HCT116 (cell line): ENCODE data around the gene NAA15. TPM values are rescaled to one million over a fixed set of nuclear protein-coding genes. Genes with fewer than 3 reads are reported as not detected.

Experiments used
- ATAC-seq: fragments of 200-7000 bp; cut with Tn5 transposase; 2 replicates; pipeline ENCODE4 v1.9.1; 2020; ENCODE audit warnings: mild to moderate bottlenecking, moderate library complexity
- BruUV-seq: library from RNA; stranded (reverse); fragments of 400-500 nt; replicated peaks from 2 replicates; lab custom pipeline; 2021; lab: Mats Ljungman, UMichigan
- CTCF ChIA-PET: fragments of 300-600 bp; sonication (Branson Sonifier 250); formaldehyde crosslinking; loops from one replicate; lab custom pipeline; 2021; ENCODE audit warnings: antibody characterized with exemption; lab: Charles Lee
- POLR2A ChIA-PET: fragments of 300-600, 350-600 bp; sonication (Branson Sonifier 250); formaldehyde crosslinking; loops from one replicate; lab custom pipeline; 2021; ENCODE audit warnings: antibody characterized with exemption; lab: Charles Lee
- RAD21 ChIA-PET, 2 experiments: fragments of 300-600 bp; sonication (Branson Sonifier 250); formaldehyde crosslinking; loops; one replicate each; lab custom pipeline; 2023; ENCODE audit warnings: low total read pairs in 2 of 2; ENCODE audit not compliant: uncharacterized antibody in 2 of 2, unreplicated experiment in 2 of 2, low non-redundant PET in 1 of 2; lab: Charles Lee
- DNase-seq: peaks from one replicate; pipeline ENCODE4 v3.0.0-alpha.2; 2010; ENCODE audit warnings: low read depth, low spot score
- H2AFZ ChIP-seq: fragments of 200-600 bp; shearing (Covaris generic), sonication (generic); 2 replicates; pipeline ENCODE4 v1.6.1; 2017; ENCODE audit warnings: low read depth, mixed run types, mixed read lengths, antibody characterized with exemption, low read length; ENCODE audit not compliant: poor library complexity, severe bottlenecking
- H3K27ac ChIP-seq: 2 replicates; pipeline ENCODE4 v1.5.1; 2012; ENCODE audit warnings: low read depth, low read length
- H3K27me3 ChIP-seq: fragments of 200-600 bp; sonication (generic); 2 replicates; pipeline ENCODE4 v1.6.1; 2016; ENCODE audit warnings: mixed run types, low read length, mixed read lengths; ENCODE audit not compliant: insufficient read depth
- H3K36me3 ChIP-seq, 2 experiments: fragments of 200-500 bp in 1 of 2; fragments of 200-600 bp in 1 of 2; sonication (Bioruptor generic) in 1 of 2; sonication (generic) in 1 of 2; 2 replicates each; pipeline versions ENCODE4 v1.5.1 to v1.6.1; 2014 to 2016; ENCODE audit warnings: low read length in 2 of 2, inconsistent platforms in 1 of 2, mixed read lengths in 1 of 2, mixed run types in 1 of 2; ENCODE audit not compliant: insufficient read depth in 2 of 2, control insufficient read depth in 1 of 2
- H3K4me1 ChIP-seq, 2 experiments: fragments of 200-600 bp in 1 of 2; sonication (generic) in 1 of 2; 2 replicates each; pipeline versions ENCODE4 v1.5.1 to v1.6.1; 2012 to 2017; ENCODE audit warnings: low read length in 2 of 2, inconsistent platforms in 1 of 2, mild to moderate bottlenecking in 1 of 2, mixed read lengths in 1 of 2, mixed run types in 1 of 2, moderate library complexity in 1 of 2; ENCODE audit not compliant: insufficient read depth in 2 of 2, control insufficient read depth in 1 of 2
- H3K4me2 ChIP-seq: fragments of 200-600 bp; sonication (generic); 2 replicates; pipeline ENCODE4 v1.6.1; 2017; ENCODE audit warnings: mixed run types, low read length, mixed read lengths
- H3K4me3 ChIP-seq, 2 experiments: fragments of 200-600 bp in 1 of 2; sonication (generic) in 1 of 2; replicated peaks in 1 of 2; 2 replicates each; pipeline ENCODE4 v1.5.1; 2011 to 2016; ENCODE audit warnings: low read length in 2 of 2, control low read depth in 1 of 2, low read depth in 1 of 2, mild to moderate bottlenecking in 1 of 2, mixed read lengths in 1 of 2, mixed run types in 1 of 2
- H3K79me2 ChIP-seq: fragments of 200-600 bp; sonication (generic); 2 replicates; pipeline ENCODE4 v1.6.1; 2017; ENCODE audit warnings: mild to moderate bottlenecking, mixed run types, low read length, moderate library complexity, mixed read lengths; ENCODE audit not compliant: insufficient read depth
- H3K9ac ChIP-seq: fragments of 200-600 bp; sonication (generic); 2 replicates; pipeline ENCODE4 v1.6.1; 2016; ENCODE audit warnings: low read length, mixed read lengths
- H3K9me2 ChIP-seq: fragments of 200-600 bp; sonication (generic), shearing (Covaris generic); 2 replicates; pipeline ENCODE4 v1.6.1; 2017; ENCODE audit warnings: mixed run types, mild to moderate bottlenecking, moderate library complexity; ENCODE audit not compliant: insufficient read depth
- H3K9me3 ChIP-seq, 2 experiments: fragments of 200-500 bp in 1 of 2; fragments of 200-600 bp in 1 of 2; sonication (Bioruptor generic) in 1 of 2; sonication (generic) in 1 of 2; 2 replicates each; pipeline ENCODE4 v1.6.1; 2014 to 2017; ENCODE audit warnings: low read length in 2 of 2, mixed read lengths in 2 of 2, inconsistent platforms in 1 of 2, low read depth in 1 of 2, mild to moderate bottlenecking in 1 of 2, mixed run types in 1 of 2, moderate library complexity in 1 of 2; ENCODE audit not compliant: control insufficient read depth in 1 of 2, insufficient read depth in 1 of 2
- H4K20me1 ChIP-seq: fragments of 200-600 bp; sonication (generic), shearing (Covaris generic); 2 replicates; pipeline ENCODE4 v1.6.1; 2017; ENCODE audit warnings: mixed run types, mild to moderate bottlenecking, moderate library complexity; ENCODE audit not compliant: insufficient read depth
- ATF3 ChIP-seq: IDR thresholded peaks from 2 replicates; pipeline ENCODE4 v1.6.1; 2012
- CBX3 ChIP-seq: IDR thresholded peaks from 2 replicates; pipeline ENCODE4 v1.6.1; 2012; ENCODE audit warnings: low read depth
- CEBPB ChIP-seq: IDR thresholded peaks from 2 replicates; pipeline ENCODE4 v1.6.1; 2012; ENCODE audit warnings: low read depth
- CTCF ChIP-seq, 3 experiments: fragments of 200-600 bp in 1 of 3; sonication (generic) in 1 of 3; IDR thresholded peaks in 2 of 3; conservative IDR thresholded peaks in 1 of 3; 2 replicates each; pipeline ENCODE4 v1.5.1; 2012 to 2017; ENCODE audit warnings: low read depth in 2 of 3, low read length in 2 of 3, antibody characterized with exemption in 1 of 3, borderline replicate concordance in 1 of 3, control low read depth in 1 of 3, mild to moderate bottlenecking in 1 of 3, mixed read lengths in 1 of 3, mixed run types in 1 of 3, moderate library complexity in 1 of 3; ENCODE audit not compliant: insufficient read depth in 1 of 3
- ELF1 ChIP-seq: IDR thresholded peaks from 2 replicates; pipeline ENCODE4 v1.6.1; 2012; ENCODE audit warnings: low read depth, borderline replicate concordance
- EZH2 ChIP-seq: fragments of 200-600 bp; sonication (generic); IDR thresholded peaks from 2 replicates; pipeline ENCODE4 v1.6.1; 2017; ENCODE audit warnings: antibody characterized with exemption, mixed run types
- EZH2phosphoT487 ChIP-seq: fragments of 200-600 bp; IDR thresholded peaks from 2 replicates; pipeline ENCODE4 v1.6.1; 2018; ENCODE audit warnings: antibody characterized with exemption, borderline replicate concordance
- FOSL1 ChIP-seq: IDR thresholded peaks from 2 replicates; pipeline ENCODE4 v1.6.1; 2012; ENCODE audit warnings: low read depth
- JUND ChIP-seq: IDR thresholded peaks from 2 replicates; pipeline ENCODE4 v1.6.1; 2012
- MAX ChIP-seq: IDR thresholded peaks from 2 replicates; pipeline ENCODE4 v1.6.1; 2012
- POLR2A ChIP-seq: IDR thresholded peaks from 2 replicates; pipeline ENCODE4 v1.7.0; 2011; ENCODE audit warnings: borderline replicate concordance; ENCODE audit not compliant: insufficient read depth, insufficient read length; ENCODE audit errors: extremely low read depth
- POLR2AphosphoS5 ChIP-seq: IDR thresholded peaks from 2 replicates; pipeline ENCODE4 v1.6.1; 2011; ENCODE audit warnings: mild to moderate bottlenecking, low read depth, low read length, moderate library complexity
- RAD21 ChIP-seq: IDR thresholded peaks from 2 replicates; pipeline ENCODE4 v1.6.1; 2012; ENCODE audit warnings: low read depth, mild to moderate bottlenecking
- SP1 ChIP-seq: IDR thresholded peaks from 2 replicates; pipeline ENCODE4 v1.6.1; 2012; ENCODE audit warnings: low read depth
- SRF ChIP-seq: IDR thresholded peaks from 2 replicates; pipeline ENCODE4 v1.6.1; 2012; ENCODE audit warnings: low read depth
- TCF7L2 ChIP-seq: IDR thresholded peaks from 2 replicates; pipeline ENCODE4 v1.7.0; 2011; ENCODE audit warnings: borderline replicate concordance, inconsistent platforms; ENCODE audit not compliant: insufficient read depth, insufficient read length; ENCODE audit errors: extremely low read depth
- YY1 ChIP-seq: IDR thresholded peaks from 2 replicates; pipeline ENCODE4 v1.6.1; 2011; ENCODE audit warnings: low read length, low read depth, moderate library complexity, mild to moderate bottlenecking; ENCODE audit not compliant: insufficient replicate concordance; ENCODE audit errors: extremely low read depth
- ZNF274 ChIP-seq: fragments of 200-500 bp; sonication (Bioruptor generic); IDR thresholded peaks from 2 replicates; pipeline ENCODE4 v1.6.1; 2014; ENCODE audit warnings: mild to moderate bottlenecking, low read depth, low read length, inconsistent platforms
- intact Hi-C: fragments of 100-400 bp; cut with micrococcal nuclease; formaldehyde crosslinking; loops from 2 replicates; pipeline ENCODE4 v1.10.0; 2022
- total RNA-seq: library from RNA; stranded (reverse); gene quantifications from one replicate; pipeline ENCODE4 v1.2.1, GENCODE V29; 2021; ENCODE audit not compliant: unreplicated experiment
- TF ChIP-seq, protein P1 (sequence below): IDR thresholded peaks from 2 replicates; pipeline ENCODE4 v1.6.1; 2012; ENCODE audit warnings: low read depth
- TF ChIP-seq, protein P2 (sequence below): IDR thresholded peaks from 2 replicates; pipeline ENCODE4 v1.6.1; 2011; ENCODE audit warnings: mild to moderate bottlenecking, low read length, moderate library complexity; ENCODE audit not compliant: insufficient replicate concordance; ENCODE audit errors: extremely low read depth

NAA15 gene
- total RNA-seq, 1 experiment from 2014 or later = 79.7 TPM

DNA sequence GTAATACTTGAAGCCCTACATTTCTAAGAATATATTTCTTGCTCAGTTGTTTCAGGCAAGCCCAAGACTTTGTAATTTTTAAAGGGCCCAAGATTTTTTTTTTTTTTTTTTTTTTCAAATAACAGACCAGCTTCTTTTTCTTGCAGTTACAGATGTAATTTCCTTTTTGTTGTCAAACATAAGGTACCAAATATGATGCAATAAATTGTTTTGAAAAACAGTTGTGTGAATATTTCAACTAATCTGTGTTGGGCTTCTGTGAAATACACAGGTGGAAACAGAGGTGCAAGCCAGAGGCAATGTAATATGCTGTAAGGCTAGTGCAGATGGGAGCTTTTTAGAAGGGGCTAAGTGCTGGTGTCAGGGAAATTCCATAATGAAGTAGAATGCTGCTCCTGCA, 87.8 kb downstream of the NAA15 start:
- TF ChIP-seq ELF1 = no peak
- no peak for TF ChIP-seq CBX3
- TF ChIP-seq ZNF274 = no peak
- TF ChIP-seq SRF = no peak
- TF ChIP-seq EZH2phosphoT487 = no peak
- no peak for TF ChIP-seq YY1
- TF ChIP-seq SP1 = no peak
- TF ChIP-seq, protein P1, sequence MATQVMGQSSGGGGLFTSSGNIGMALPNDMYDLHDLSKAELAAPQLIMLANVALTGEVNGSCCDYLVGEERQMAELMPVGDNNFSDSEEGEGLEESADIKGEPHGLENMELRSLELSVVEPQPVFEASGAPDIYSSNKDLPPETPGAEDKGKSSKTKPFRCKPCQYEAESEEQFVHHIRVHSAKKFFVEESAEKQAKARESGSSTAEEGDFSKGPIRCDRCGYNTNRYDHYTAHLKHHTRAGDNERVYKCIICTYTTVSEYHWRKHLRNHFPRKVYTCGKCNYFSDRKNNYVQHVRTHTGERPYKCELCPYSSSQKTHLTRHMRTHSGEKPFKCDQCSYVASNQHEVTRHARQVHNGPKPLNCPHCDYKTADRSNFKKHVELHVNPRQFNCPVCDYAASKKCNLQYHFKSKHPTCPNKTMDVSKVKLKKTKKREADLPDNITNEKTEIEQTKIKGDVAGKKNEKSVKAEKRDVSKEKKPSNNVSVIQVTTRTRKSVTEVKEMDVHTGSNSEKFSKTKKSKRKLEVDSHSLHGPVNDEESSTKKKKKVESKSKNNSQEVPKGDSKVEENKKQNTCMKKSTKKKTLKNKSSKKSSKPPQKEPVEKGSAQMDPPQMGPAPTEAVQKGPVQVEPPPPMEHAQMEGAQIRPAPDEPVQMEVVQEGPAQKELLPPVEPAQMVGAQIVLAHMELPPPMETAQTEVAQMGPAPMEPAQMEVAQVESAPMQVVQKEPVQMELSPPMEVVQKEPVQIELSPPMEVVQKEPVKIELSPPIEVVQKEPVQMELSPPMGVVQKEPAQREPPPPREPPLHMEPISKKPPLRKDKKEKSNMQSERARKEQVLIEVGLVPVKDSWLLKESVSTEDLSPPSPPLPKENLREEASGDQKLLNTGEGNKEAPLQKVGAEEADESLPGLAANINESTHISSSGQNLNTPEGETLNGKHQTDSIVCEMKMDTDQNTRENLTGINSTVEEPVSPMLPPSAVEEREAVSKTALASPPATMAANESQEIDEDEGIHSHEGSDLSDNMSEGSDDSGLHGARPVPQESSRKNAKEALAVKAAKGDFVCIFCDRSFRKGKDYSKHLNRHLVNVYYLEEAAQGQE = no peak
- no peak for TF ChIP-seq EZH2
- no peak for TF ChIP-seq ATF3
- TF ChIP-seq POLR2A = no peak
- TF ChIP-seq TCF7L2 = no peak
- no peak for TF ChIP-seq POLR2AphosphoS5
- no peak for TF ChIP-seq CEBPB
- TF ChIP-seq, protein P2, sequence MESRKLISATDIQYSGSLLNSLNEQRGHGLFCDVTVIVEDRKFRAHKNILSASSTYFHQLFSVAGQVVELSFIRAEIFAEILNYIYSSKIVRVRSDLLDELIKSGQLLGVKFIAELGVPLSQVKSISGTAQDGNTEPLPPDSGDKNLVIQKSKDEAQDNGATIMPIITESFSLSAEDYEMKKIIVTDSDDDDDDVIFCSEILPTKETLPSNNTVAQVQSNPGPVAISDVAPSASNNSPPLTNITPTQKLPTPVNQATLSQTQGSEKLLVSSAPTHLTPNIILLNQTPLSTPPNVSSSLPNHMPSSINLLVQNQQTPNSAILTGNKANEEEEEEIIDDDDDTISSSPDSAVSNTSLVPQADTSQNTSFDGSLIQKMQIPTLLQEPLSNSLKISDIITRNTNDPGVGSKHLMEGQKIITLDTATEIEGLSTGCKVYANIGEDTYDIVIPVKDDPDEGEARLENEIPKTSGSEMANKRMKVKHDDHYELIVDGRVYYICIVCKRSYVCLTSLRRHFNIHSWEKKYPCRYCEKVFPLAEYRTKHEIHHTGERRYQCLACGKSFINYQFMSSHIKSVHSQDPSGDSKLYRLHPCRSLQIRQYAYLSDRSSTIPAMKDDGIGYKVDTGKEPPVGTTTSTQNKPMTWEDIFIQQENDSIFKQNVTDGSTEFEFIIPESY = no peak
- no peak for TF ChIP-seq RAD21
- no peak for TF ChIP-seq JUND
- no peak for TF ChIP-seq MAX
- TF ChIP-seq FOSL1 = no peak
- TF ChIP-seq CTCF (IDR thresholded peaks at IDR 0.05 in 2 of 3, conservative IDR thresholded peaks at IDR 0.05 in 1 of 3; ENCODE audit: borderline replicate concordance in 1 of 3, insufficient read depth in 1 of 3, low read depth in 2 of 3, low read length in 2 of 3) = no peak
- DNase-seq (no peak), ATAC-seq (no peak)
- BruUV-seq = no TSS peak
- ChIA-PET RAD21 (no interaction called here), POLR2A (no interaction called here), CTCF (interaction anchor here (0.6 kb wide), 1 partner anchor 12 kb away, joined by 3 read pairs; no protein-coding TSS in a partner anchor)
- intact Hi-C loops = no loop called here
- Histone ChIP-seq H3K9me2 (no peaks in the 10 kb centered on the region), H3K4me3 (no peak overlapping the region), H3K27ac (no peak overlapping the region), H3K4me1 (no peaks in the 10 kb centered on the region), H3K36me3 (peaks cover 12 to 47% of the 10 kb centered on the region in 2 experiments; a peak in 3 of 4 replicates), H3K4me2 (no peak overlapping the region), H3K9ac (no peak overlapping the region), H3K79me2 (0 out of 2 replicates have a peak, but pooled peaks cover 4% of the 10 kb centered on the region), H3K9me3 (no peaks in the 10 kb centered on the region), H2AFZ (no peak overlapping the region), H3K27me3 (no peaks in the 10 kb centered on the region), H4K20me1 (0 out of 2 replicates have a peak, but pooled peaks cover 6% of the 10 kb centered on the region)
